ENCODE measurements around the gene STX4. TPM values are rescaled to one million over a fixed set of nuclear protein-coding genes. Genes with fewer than 3 reads are reported as not detected.

STX4 gene
- total RNA-seq, 1 experiment from 2014 or later, result 29.2 TPM

- TF ChIP-seq CTCF (IDR thresholded peaks at IDR 0.05; ENCODE audit: insufficient read depth in 1 of 2, low read depth in 1 of 2, low read length in 1 of 2, severe bottlenecking in 1 of 2, unreplicated experiment in 1 of 2), result no peak
- H3K36me3 Mint-ChIP-seq (ENCODE audit: insufficient read depth, unreplicated experiment), result no peaks in the 10 kb centered on the region
- H3K4me1 ChIP-seq, result peaks cover 3% of the 10 kb centered on the region
- no peaks in the 10 kb centered on the region for H3K9me3 ChIP-seq
- no TSS peak for BruUV-seq (replicated peaks)
- H3K27me3 Mint-ChIP-seq (ENCODE audit: insufficient read depth, unreplicated experiment), result no peaks in the 10 kb centered on the region
- H3K27me3 ChIP-seq (replicated peaks; ENCODE audit: control insufficient read depth, insufficient read depth, low read length), result no peaks in the 10 kb centered on the region
- no peak overlapping the region for H3K4me3 ChIP-seq (ENCODE audit: low read depth, low read length)
- no peak for DNase-seq
- H3K36me3 ChIP-seq (ENCODE audit: control insufficient read depth, insufficient read depth, low read length), result no peaks in the 10 kb centered on the region
- H3K27ac Mint-ChIP-seq (ENCODE audit: unreplicated experiment), result no peak overlapping the region
- no peak overlapping the region for H3K4me3 Mint-ChIP-seq (ENCODE audit: unreplicated experiment)
- CTCF ChIA-PET, result no interaction called here
- intact Hi-C loops (cut with micrococcal nuclease; ENCODE audit: unreplicated experiment), result no loop called here
- POLR2A ChIA-PET, result no interaction called here
- no peaks in the 10 kb centered on the region for H3K9me3 Mint-ChIP-seq (ENCODE audit: unreplicated experiment)
- peaks cover 14% of the 10 kb centered on the region for H3K4me1 Mint-ChIP-seq (ENCODE audit: low read depth, unreplicated experiment)
Observed at GRCh38 chr16:30992276-30992780, 41.0 kb upstream of the STX4 start.

GRCh38 chr16:30992931-30993816 is 40.2 kb upstream of the STX4 start:
- no peak overlapping the region for H3K4me3 Mint-ChIP-seq (ENCODE audit: unreplicated experiment)
- DNase-seq, result no peak
- Histone ChIP-seq H3K4me1 (peaks cover 12% of the 10 kb centered on the region), H3K4me3 (ENCODE audit: low read depth, low read length) (no peak overlapping the region), H3K27me3 (replicated peaks; ENCODE audit: control insufficient read depth, insufficient read depth, low read length) (no peaks in the 10 kb centered on the region), H3K36me3 (ENCODE audit: control insufficient read depth, insufficient read depth, low read length) (no peaks in the 10 kb centered on the region), H3K9me3 (no peaks in the 10 kb centered on the region)
- TF ChIP-seq CTCF (IDR thresholded peaks at IDR 0.05; ENCODE audit: insufficient read depth in 1 of 2, low read depth in 1 of 2, low read length in 1 of 2, severe bottlenecking in 1 of 2, unreplicated experiment in 1 of 2), result no peak
- intact Hi-C loops (cut with micrococcal nuclease; ENCODE audit: unreplicated experiment), result no loop called here
- no peaks in the 10 kb centered on the region for H3K36me3 Mint-ChIP-seq (ENCODE audit: insufficient read depth, unreplicated experiment)
- BruUV-seq (replicated peaks), result no TSS peak
- no peak overlapping the region for H3K27ac Mint-ChIP-seq (ENCODE audit: unreplicated experiment)
- CTCF ChIA-PET, result no interaction called here
- POLR2A ChIA-PET, result no interaction called here
- H3K9me3 Mint-ChIP-seq (ENCODE audit: unreplicated experiment), result no peaks in the 10 kb centered on the region
- H3K27me3 Mint-ChIP-seq (ENCODE audit: insufficient read depth, unreplicated experiment), result no peaks in the 10 kb centered on the region
- H3K4me1 Mint-ChIP-seq (ENCODE audit: low read depth, unreplicated experiment), result peaks cover 14% of the 10 kb centered on the region

GRCh38 chr16:30995927-30996323 is 37.4 kb upstream of the STX4 start:
- H3K9me3 Mint-ChIP-seq (ENCODE audit: unreplicated experiment), result no peaks in the 10 kb centered on the region
- no peak for TF ChIP-seq CTCF (IDR thresholded peaks at IDR 0.05; ENCODE audit: insufficient read depth in 1 of 2, low read depth in 1 of 2, low read length in 1 of 2, severe bottlenecking in 1 of 2, unreplicated experiment in 1 of 2)
- no peaks in the 10 kb centered on the region for H3K27me3 ChIP-seq (replicated peaks; ENCODE audit: control insufficient read depth, insufficient read depth, low read length)
- peak overlapping the region; percentile 46 for H3K4me3 ChIP-seq (ENCODE audit: low read depth, low read length)
- no peak for DNase-seq
- H3K4me1 ChIP-seq, result peaks cover 24% of the 10 kb centered on the region
- POLR2A ChIA-PET, result no interaction called here
- peak overlapping the region; percentile 83 for H3K4me3 Mint-ChIP-seq (ENCODE audit: unreplicated experiment)
- H3K36me3 ChIP-seq (ENCODE audit: control insufficient read depth, insufficient read depth, low read length), result no peaks in the 10 kb centered on the region
- CTCF ChIA-PET, result interaction anchor here (1.6 kb wide), 1 partner anchor 11 kb away, joined by 5 read pairs; the partner anchor contains the start of gene HSD3B7
- H3K27ac Mint-ChIP-seq (ENCODE audit: unreplicated experiment), result peak overlapping the region; percentile 58
- no peaks in the 10 kb centered on the region for H3K36me3 Mint-ChIP-seq (ENCODE audit: insufficient read depth, unreplicated experiment)
- no TSS peak for BruUV-seq (replicated peaks)
- H3K9me3 ChIP-seq, result no peaks in the 10 kb centered on the region
- intact Hi-C loops (cut with micrococcal nuclease; ENCODE audit: unreplicated experiment), result no loop called here
- H3K4me1 Mint-ChIP-seq (ENCODE audit: low read depth, unreplicated experiment), result peaks cover 14% of the 10 kb centered on the region
- H3K27me3 Mint-ChIP-seq (ENCODE audit: insufficient read depth, unreplicated experiment), result no peaks in the 10 kb centered on the region
